A673 (cell line): ENCODE measurements around the gene GSTM5.
"Not testable (repeated sequence)": the region's sequence is repeated elsewhere in the genome, so short reads cannot be mapped to it uniquely, and the experiment has no call there.

ENCODE experiments used
- CTCF ChIP-seq: fragments of 300-800, 200-600 bp; sonication (generic); conservative IDR thresholded peaks from 2 replicates; pipeline ENCODE4 v1.5.1; 2017; ENCODE audit warnings: low read depth, mild to moderate bottlenecking, antibody characterized with exemption, low read length, moderate library complexity, mixed read lengths
- EZH2 ChIP-seq: fragments of 200-600 bp; sonication (generic); IDR thresholded peaks from 2 replicates; pipeline ENCODE4 v1.6.1; 2017; ENCODE audit warnings: borderline replicate concordance, low read depth, mild to moderate bottlenecking, mixed read lengths, antibody characterized with exemption, low read length; ENCODE audit not compliant: poor library complexity, severe bottlenecking

- not testable (repeated sequence) for TF ChIP-seq CTCF, EZH2
These were observed 55.1 kb downstream of the GSTM5 start for GRCh38 chr1:109766991-109767636.
